AG10803 (cell line): ENCODE measurements around the gene REXO4.
"Not testable (repeated sequence)": the region's sequence is repeated elsewhere in the genome, so short reads cannot be mapped to it uniquely, and the experiment has no call there.

Experiments used
- DNase-seq: peaks from one replicate; pipeline ENCODE4 v3.0.0; 2010; ENCODE audit warnings: low read depth
- H3K4me3 ChIP-seq: 2 replicates; pipeline ENCODE4 v1.5.1; 2011; ENCODE audit warnings: mild to moderate bottlenecking, low read length, control low read depth
- CTCF ChIP-seq: conservative IDR thresholded peaks from 2 replicates; pipeline ENCODE4 v1.5.1; 2011; ENCODE audit warnings: mild to moderate bottlenecking, low read length, control low read depth, inconsistent platforms

The REXO4 gene

GRCh38 chr9:133456409-133456808 lies 38.6 kb upstream of the REXO4 start:
- H3K4me3 ChIP-seq, result no peak overlapping the region
- DNase-seq, result no peak
- no peak for TF ChIP-seq CTCF

GRCh38 chr9:133455936-133456335 lies 38.1 kb upstream of the REXO4 start:
- no peak for DNase-seq
- TF ChIP-seq CTCF, result no peak
- H3K4me3 ChIP-seq, result no peak overlapping the region

- TF ChIP-seq CTCF, result no peak
- H3K4me3 ChIP-seq, result no peak overlapping the region
- DNase-seq, result no peak
These were observed 37.3 kb upstream of the REXO4 start for GRCh38 chr9:133454943-133455673.

GRCh38 chr9:133454325-133454724 lies 36.5 kb upstream of the REXO4 start:
- no peak for TF ChIP-seq CTCF
- no peak for DNase-seq
- no peak overlapping the region for H3K4me3 ChIP-seq

- no peak for DNase-seq
- H3K4me3 ChIP-seq, result no peak overlapping the region
- TF ChIP-seq CTCF, result no peak
These were observed 35.8 kb upstream of the REXO4 start for GRCh38 chr9:133453651-133454050.

GRCh38 chr9:133452562-133452961 lies 34.8 kb upstream of the REXO4 start:
- no peak for DNase-seq
- no peak overlapping the region for H3K4me3 ChIP-seq
- no peak for TF ChIP-seq CTCF

GRCh38 chr9:133451865-133452264 lies 34.1 kb upstream of the REXO4 start:
- not testable (repeated sequence) for H3K4me3 ChIP-seq, DNase-seq
